HepG2 (cell line): ENCODE measurements around the gene SERPINB1. TPM values are rescaled to one million over a fixed set of nuclear protein-coding genes. Genes with fewer than 3 reads are reported as not detected.

Source experiments
- CHCHD3 ChIP-seq: sonication (generic); formaldehyde crosslinking; IDR thresholded peaks from 2 replicates; pipeline ENCODE4 v1.8.0; 2022; ENCODE audit warnings: mild to moderate bottlenecking, missing genetic modification reagents, moderate library complexity
- MYC ChIP-seq: sonication (generic); formaldehyde crosslinking; IDR thresholded peaks from 2 replicates; pipeline ENCODE4 v1.9.0; 2021; ENCODE audit warnings: missing genetic modification reagents, borderline replicate concordance
- MYNN ChIP-seq: sonication (generic); formaldehyde crosslinking; IDR thresholded peaks from 2 replicates; pipeline ENCODE4 v1.4.0; 2020; ENCODE audit warnings: mild to moderate bottlenecking, low read depth, missing genetic modification reagents
- PHF8 ChIP-seq: sonication (generic); formaldehyde crosslinking; IDR thresholded peaks from 2 replicates; pipeline ENCODE4 v1.5.0; 2020; ENCODE audit warnings: missing genetic modification reagents
- POGZ ChIP-seq: sonication (generic); formaldehyde crosslinking; IDR thresholded peaks from 2 replicates; pipeline ENCODE4 v1.4.0; 2020; ENCODE audit warnings: mild to moderate bottlenecking, missing genetic modification reagents
- THAP11 ChIP-seq: IDR thresholded peaks from 2 replicates; pipeline ENCODE4 v1.6.1; 2016; ENCODE audit warnings: missing biosample characterization, missing genetic modification reagents
- ZFP37 ChIP-seq: sonication (generic); formaldehyde crosslinking; IDR thresholded peaks from 2 replicates; pipeline ENCODE4 v1.4.0; 2020; ENCODE audit warnings: missing genetic modification reagents, borderline replicate concordance
- ZNF232 ChIP-seq: sonication (generic); formaldehyde crosslinking; IDR thresholded peaks from 2 replicates; pipeline ENCODE4 v1.4.0; 2020; ENCODE audit warnings: missing genetic modification reagents, borderline replicate concordance
- ZNF263 ChIP-seq: sonication (generic); formaldehyde crosslinking; IDR thresholded peaks from 2 replicates; pipeline ENCODE4 v1.4.0; 2020; ENCODE audit warnings: missing genetic modification reagents
- ZNF432 ChIP-seq: sonication (generic); formaldehyde crosslinking; IDR thresholded peaks from 2 replicates; pipeline ENCODE4 v1.5.0; 2020; ENCODE audit warnings: missing genetic modification reagents, mild to moderate bottlenecking, borderline replicate concordance
- ZNF547 ChIP-seq: sonication (generic); formaldehyde crosslinking; IDR thresholded peaks from 2 replicates; pipeline ENCODE4 v1.5.1; 2020; ENCODE audit warnings: mild to moderate bottlenecking, missing genetic modification reagents
- ZNF788 ChIP-seq: sonication (generic); formaldehyde crosslinking; IDR thresholded peaks from 2 replicates; pipeline ENCODE4 v1.5.0; 2020; ENCODE audit warnings: mild to moderate bottlenecking, missing genetic modification reagents, borderline replicate concordance
- polyA plus RNA-seq, 8 experiments: library from polyadenylated mRNA; depleted of rRNA in 3 of 8; stranded (reverse) in 7 of 8; unstranded in 1 of 8; fragments of >200 nt; fragmentation: Illumina TruSeq in 4 of 8; extraction: Trizol in 4 of 8; gene quantifications; 2 replicates each; pipeline versions ENCODE4 v1.2.1 to v1.2.3, GENCODE V29; 2011 to 2016; ENCODE audit warnings: low read depth in 4 of 8, missing spikeins in 1 of 8, mixed read lengths in 1 of 8; ENCODE audit not compliant: insufficient read depth in 1 of 8
- total RNA-seq, 5 experiments: library from RNA; depleted of rRNA; stranded (reverse); fragments of >200 nt; fragmentation: Illumina TruSeq; extraction: Trizol; gene quantifications; 2 replicates each; pipeline ENCODE4 v1.2.3, GENCODE V29; 2016; ENCODE audit warnings: low read depth in 1 of 5
- TF ChIP-seq, protein P1 (sequence below): sonication (generic); formaldehyde crosslinking; IDR thresholded peaks from 2 replicates; pipeline ENCODE4 v1.4.0; 2020; ENCODE audit warnings: missing genetic modification reagents, borderline replicate concordance
- TF ChIP-seq, protein P2 (sequence below): sonication (generic); formaldehyde crosslinking; IDR thresholded peaks from 2 replicates; pipeline ENCODE4 v1.4.0; 2020; ENCODE audit warnings: missing genetic modification reagents
- TF ChIP-seq, protein P3 (sequence below): sonication (generic); formaldehyde crosslinking; IDR thresholded peaks from 2 replicates; pipeline ENCODE4 v1.8.1; 2023; ENCODE audit warnings: missing genetic modification reagents, mild to moderate bottlenecking, borderline replicate concordance
- TF ChIP-seq, protein P4 (sequence below): sonication (generic); formaldehyde crosslinking; conservative IDR thresholded peaks from 2 replicates; pipeline ENCODE4 v1.4.0; 2020; ENCODE audit warnings: missing genetic modification reagents
- TF ChIP-seq, protein P5 (sequence below): sonication (generic); formaldehyde crosslinking; IDR thresholded peaks from 2 replicates; pipeline ENCODE4 v1.9.0; 2021; ENCODE audit warnings: missing genetic modification reagents, borderline replicate concordance
- TF ChIP-seq, protein P6 (sequence below): IDR thresholded peaks from 2 replicates; pipeline ENCODE4 v1.6.1; 2016; ENCODE audit warnings: low read depth, borderline replicate concordance
- TF ChIP-seq, protein P7 (sequence below): sonication (generic); formaldehyde crosslinking; IDR thresholded peaks from 2 replicates; pipeline ENCODE4 v1.8.0; 2022; ENCODE audit warnings: mild to moderate bottlenecking, missing genetic modification reagents, moderate library complexity

The SERPINB1 gene
- total and polyA plus RNA-seq, 2 of the 13 experiments (the other 11 are each of a cell fraction or from before 2014, with no cell fraction given): 41.4 to 60.5 TPM

DNA sequence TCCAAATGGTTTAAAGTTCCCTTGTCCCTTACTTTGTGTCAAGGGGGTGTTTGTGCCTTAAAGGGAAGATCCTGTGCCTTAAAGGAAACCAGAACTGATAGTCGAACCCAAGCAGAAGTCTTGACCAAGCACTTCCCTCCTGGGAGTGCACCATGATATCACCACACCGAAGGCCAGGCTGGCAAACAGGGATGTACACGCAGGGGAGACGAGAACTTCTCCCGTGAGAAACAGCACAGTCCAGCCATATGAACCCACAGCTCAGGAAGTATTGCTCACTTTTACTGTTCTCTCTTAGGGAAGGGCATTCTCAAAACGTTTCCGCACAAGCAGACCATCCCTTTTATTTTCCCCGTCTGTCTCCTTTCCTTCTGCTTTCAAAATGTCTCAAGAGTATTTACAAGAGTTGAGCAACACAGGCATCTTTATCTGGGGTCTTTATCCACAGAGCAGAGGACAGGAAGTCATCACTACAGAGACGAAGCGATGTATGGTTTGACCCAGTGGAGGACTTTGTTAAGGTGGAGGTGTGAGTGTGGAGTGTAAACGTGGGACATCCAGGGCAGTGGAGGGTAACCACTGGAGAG, 12.8 kb upstream of the SERPINB1 start (continued):
- TF ChIP-seq, protein P1, sequence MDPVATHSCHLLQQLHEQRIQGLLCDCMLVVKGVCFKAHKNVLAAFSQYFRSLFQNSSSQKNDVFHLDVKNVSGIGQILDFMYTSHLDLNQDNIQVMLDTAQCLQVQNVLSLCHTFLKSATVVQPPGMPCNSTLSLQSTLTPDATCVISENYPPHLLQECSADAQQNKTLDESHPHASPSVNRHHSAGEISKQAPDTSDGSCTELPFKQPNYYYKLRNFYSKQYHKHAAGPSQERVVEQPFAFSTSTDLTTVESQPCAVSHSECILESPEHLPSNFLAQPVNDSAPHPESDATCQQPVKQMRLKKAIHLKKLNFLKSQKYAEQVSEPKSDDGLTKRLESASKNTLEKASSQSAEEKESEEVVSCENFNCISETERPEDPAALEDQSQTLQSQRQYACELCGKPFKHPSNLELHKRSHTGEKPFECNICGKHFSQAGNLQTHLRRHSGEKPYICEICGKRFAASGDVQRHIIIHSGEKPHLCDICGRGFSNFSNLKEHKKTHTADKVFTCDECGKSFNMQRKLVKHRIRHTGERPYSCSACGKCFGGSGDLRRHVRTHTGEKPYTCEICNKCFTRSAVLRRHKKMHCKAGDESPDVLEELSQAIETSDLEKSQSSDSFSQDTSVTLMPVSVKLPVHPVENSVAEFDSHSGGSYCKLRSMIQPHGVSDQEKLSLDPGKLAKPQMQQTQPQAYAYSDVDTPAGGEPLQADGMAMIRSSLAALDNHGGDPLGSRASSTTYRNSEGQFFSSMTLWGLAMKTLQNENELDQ (CRISPR knock-in tag): peak; percentile 58; the same call in 1 of the 2 replicates
- no peak for TF ChIP-seq CHCHD3 (CRISPR knock-in tag)
- TF ChIP-seq PHF8 (CRISPR knock-in tag): peak; percentile 33; the same call in 1 of the 2 replicates
- TF ChIP-seq ZNF232: no peak
- peak; percentile 12; the same call in 1 of the 2 replicates for TF ChIP-seq ZNF547 (CRISPR knock-in tag)
- 0 out of 2 replicates have a peak, but pooled peaks have one; percentile 19 for TF ChIP-seq MYC (CRISPR knock-in tag)
- TF ChIP-seq, protein P2, sequence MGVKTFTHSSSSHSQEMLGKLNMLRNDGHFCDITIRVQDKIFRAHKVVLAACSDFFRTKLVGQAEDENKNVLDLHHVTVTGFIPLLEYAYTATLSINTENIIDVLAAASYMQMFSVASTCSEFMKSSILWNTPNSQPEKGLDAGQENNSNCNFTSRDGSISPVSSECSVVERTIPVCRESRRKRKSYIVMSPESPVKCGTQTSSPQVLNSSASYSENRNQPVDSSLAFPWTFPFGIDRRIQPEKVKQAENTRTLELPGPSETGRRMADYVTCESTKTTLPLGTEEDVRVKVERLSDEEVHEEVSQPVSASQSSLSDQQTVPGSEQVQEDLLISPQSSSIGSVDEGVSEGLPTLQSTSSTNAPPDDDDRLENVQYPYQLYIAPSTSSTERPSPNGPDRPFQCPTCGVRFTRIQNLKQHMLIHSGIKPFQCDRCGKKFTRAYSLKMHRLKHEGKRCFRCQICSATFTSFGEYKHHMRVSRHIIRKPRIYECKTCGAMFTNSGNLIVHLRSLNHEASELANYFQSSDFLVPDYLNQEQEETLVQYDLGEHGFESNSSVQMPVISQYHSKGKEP (CRISPR knock-in tag): no peak
- TF ChIP-seq, protein P3, sequence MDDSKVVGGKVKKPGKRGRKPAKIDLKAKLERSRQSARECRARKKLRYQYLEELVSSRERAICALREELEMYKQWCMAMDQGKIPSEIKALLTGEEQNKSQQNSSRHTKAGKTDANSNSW (CRISPR knock-in tag): no peak
- TF ChIP-seq, protein P4, sequence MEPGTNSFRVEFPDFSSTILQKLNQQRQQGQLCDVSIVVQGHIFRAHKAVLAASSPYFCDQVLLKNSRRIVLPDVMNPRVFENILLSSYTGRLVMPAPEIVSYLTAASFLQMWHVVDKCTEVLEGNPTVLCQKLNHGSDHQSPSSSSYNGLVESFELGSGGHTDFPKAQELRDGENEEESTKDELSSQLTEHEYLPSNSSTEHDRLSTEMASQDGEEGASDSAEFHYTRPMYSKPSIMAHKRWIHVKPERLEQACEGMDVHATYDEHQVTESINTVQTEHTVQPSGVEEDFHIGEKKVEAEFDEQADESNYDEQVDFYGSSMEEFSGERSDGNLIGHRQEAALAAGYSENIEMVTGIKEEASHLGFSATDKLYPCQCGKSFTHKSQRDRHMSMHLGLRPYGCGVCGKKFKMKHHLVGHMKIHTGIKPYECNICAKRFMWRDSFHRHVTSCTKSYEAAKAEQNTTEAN (CRISPR knock-in tag): peak; percentile 36; the same call in 1 of the 2 replicates
- TF ChIP-seq, protein P5, sequence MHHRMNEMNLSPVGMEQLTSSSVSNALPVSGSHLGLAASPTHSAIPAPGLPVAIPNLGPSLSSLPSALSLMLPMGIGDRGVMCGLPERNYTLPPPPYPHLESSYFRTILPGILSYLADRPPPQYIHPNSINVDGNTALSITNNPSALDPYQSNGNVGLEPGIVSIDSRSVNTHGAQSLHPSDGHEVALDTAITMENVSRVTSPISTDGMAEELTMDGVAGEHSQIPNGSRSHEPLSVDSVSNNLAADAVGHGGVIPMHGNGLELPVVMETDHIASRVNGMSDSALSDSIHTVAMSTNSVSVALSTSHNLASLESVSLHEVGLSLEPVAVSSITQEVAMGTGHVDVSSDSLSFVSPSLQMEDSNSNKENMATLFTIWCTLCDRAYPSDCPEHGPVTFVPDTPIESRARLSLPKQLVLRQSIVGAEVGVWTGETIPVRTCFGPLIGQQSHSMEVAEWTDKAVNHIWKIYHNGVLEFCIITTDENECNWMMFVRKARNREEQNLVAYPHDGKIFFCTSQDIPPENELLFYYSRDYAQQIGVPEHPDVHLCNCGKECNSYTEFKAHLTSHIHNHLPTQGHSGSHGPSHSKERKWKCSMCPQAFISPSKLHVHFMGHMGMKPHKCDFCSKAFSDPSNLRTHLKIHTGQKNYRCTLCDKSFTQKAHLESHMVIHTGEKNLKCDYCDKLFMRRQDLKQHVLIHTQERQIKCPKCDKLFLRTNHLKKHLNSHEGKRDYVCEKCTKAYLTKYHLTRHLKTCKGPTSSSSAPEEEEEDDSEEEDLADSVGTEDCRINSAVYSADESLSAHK (CRISPR knock-in tag): 0 out of 2 replicates have a peak, but pooled peaks have one; percentile 29
- no peak for TF ChIP-seq ZNF432
- TF ChIP-seq ZFP37 (CRISPR knock-in tag): 0 out of 2 replicates have a peak, but pooled peaks have one; percentile 44
- no peak for TF ChIP-seq MYNN (CRISPR knock-in tag)
- 0 out of 2 replicates have a peak, but pooled peaks have one; percentile 15 for TF ChIP-seq ZNF263 (CRISPR knock-in tag)
- TF ChIP-seq POGZ (CRISPR knock-in tag): peak; percentile 11; the same call in 1 of the 2 replicates
- TF ChIP-seq, protein P6, sequence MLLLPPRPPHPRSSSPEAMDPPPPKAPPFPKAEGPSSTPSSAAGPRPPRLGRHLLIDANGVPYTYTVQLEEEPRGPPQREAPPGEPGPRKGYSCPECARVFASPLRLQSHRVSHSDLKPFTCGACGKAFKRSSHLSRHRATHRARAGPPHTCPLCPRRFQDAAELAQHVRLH: 0 out of 2 replicates have a peak, but pooled peaks have one; percentile 8
- TF ChIP-seq, protein P7, sequence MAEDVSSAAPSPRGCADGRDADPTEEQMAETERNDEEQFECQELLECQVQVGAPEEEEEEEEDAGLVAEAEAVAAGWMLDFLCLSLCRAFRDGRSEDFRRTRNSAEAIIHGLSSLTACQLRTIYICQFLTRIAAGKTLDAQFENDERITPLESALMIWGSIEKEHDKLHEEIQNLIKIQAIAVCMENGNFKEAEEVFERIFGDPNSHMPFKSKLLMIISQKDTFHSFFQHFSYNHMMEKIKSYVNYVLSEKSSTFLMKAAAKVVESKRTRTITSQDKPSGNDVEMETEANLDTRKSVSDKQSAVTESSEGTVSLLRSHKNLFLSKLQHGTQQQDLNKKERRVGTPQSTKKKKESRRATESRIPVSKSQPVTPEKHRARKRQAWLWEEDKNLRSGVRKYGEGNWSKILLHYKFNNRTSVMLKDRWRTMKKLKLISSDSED (CRISPR knock-in tag): no peak
- peak; percentile 16; the same call in 1 of the 2 replicates for TF ChIP-seq THAP11 (CRISPR knock-in tag)
- TF ChIP-seq ZNF788 (CRISPR knock-in tag): 0 out of 2 replicates have a peak, but pooled peaks have one; percentile 34
